Body of pancreas (tissue), 4 donors: Measurements from ENCODE around the gene NDUFA13. TPM values are rescaled to one million over a fixed set of nuclear protein-coding genes. Genes with fewer than 3 reads are reported as not detected.

Experiments used
- ATAC-seq: fragments of 150-250 bp; one replicate; pipeline ENCODE4 v1.9.1; 2016
- DNase-seq, 4 donors: peaks; one replicate each; pipeline ENCODE4 v3.0.0-alpha.2; 2019
- H3K27ac ChIP-seq, 4 donors: fragments of 200-600 bp; sonication (generic); 1 replicate in 3 of 4; 2 replicates in 1 of 4; pipeline versions ENCODE4 v1.5.1 to v1.6.1; 2016 to 2019; ENCODE audit warnings: mild to moderate bottlenecking in 1 of 4, mixed read lengths in 1 of 4, moderate library complexity in 1 of 4
- H3K27me3 ChIP-seq, 2 donors: fragments of 200-600 bp; sonication (generic); one replicate each; pipeline ENCODE4 v1.6.0; 2016; ENCODE audit warnings: mild to moderate bottlenecking in 1 of 2
- H3K36me3 ChIP-seq, 2 donors: fragments of 200-600 bp; sonication (generic); replicated peaks in 1 of 2; 2 replicates each; pipeline ENCODE4 v1.5.1; 2016; ENCODE audit warnings: low read depth in 2 of 2; ENCODE audit not compliant: insufficient read depth in 1 of 2
- H3K4me1 ChIP-seq: fragments of 200-600 bp; sonication (generic); one replicate; pipeline ENCODE4 v1.6.0; 2016
- H3K4me3 ChIP-seq, 2 donors: fragments of 200-600 bp; sonication (generic); 1 replicate in 1 of 2; 2 replicates in 1 of 2; pipeline ENCODE4 v1.5.1; 2016 to 2019
- H3K9me3 ChIP-seq, 3 donors: fragments of 200-600 bp; sonication (generic); 1 replicate in 2 of 3; 2 replicates in 1 of 3; pipeline ENCODE4 v1.5.1; 2016
- POLR2A ChIP-seq, 3 donors: fragments of 450-650 bp; IDR thresholded peaks; one replicate each; pipeline ENCODE4 v1.6.1; 2016; ENCODE audit warnings: antibody characterized with exemption in 3 of 3, mild to moderate bottlenecking in 2 of 3
- WGBS, 2 donors: methylation state at CpG; one replicate each; pipeline ENCODE4 v1.1.5; 2017; 5-methylcytosine and 5-hydroxymethylcytosine counted together
- intact Hi-C: fragments of 100-400 bp; cut with DNase I; formaldehyde crosslinking; loops from one replicate; pipeline ENCODE4 v1.15.1; 2023
- total RNA-seq, 2 donors: library from RNA; depleted of rRNA; stranded (reverse); fragments of >200 nt; gene quantifications; one replicate each; pipeline ENCODE4 v1.1.0, GENCODE V29; 2016
- TF ChIP-seq, protein P1 (sequence below), 7 experiments: fragments of 450-650 bp in 4 of 7; fragments of 200-600 bp in 3 of 7; sonication (generic) in 3 of 7; IDR thresholded peaks; one replicate each; pipeline ENCODE4 v1.5.1; 2016 to 2019; ENCODE audit warnings: antibody characterized with exemption in 7 of 7

NDUFA13 gene
- total RNA-seq, 2 donors from 2014 or later, result 32.0 to 38.4 TPM

DNA sequence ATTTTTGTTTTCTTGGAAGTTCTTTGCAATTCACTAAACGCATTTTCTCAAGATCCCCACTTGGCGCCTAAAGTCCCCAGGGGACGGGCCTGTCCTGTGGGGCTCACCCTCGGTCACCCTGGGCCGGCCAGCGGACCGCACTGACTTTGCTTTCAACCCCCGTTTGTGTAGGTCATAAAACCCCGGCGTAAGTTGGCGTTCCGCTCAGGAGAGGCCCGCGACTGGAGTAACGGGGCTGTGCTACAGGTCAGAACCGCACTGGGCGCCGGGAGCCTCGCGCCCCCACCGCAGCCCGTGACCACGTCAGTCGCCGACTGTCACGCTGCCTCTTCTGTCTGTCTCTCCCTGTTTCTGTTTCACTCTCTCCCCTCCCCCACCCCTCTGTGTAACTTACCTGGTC lies 14.2 kb upstream of the NDUFA13 start:
- WGBS, 2 donors, result 95% methylated on average over 26 of the region's 26 CpGs
- no peak for TF ChIP-seq POLR2A (IDR thresholded peaks at IDR 0.05)
- TF ChIP-seq, protein P1, sequence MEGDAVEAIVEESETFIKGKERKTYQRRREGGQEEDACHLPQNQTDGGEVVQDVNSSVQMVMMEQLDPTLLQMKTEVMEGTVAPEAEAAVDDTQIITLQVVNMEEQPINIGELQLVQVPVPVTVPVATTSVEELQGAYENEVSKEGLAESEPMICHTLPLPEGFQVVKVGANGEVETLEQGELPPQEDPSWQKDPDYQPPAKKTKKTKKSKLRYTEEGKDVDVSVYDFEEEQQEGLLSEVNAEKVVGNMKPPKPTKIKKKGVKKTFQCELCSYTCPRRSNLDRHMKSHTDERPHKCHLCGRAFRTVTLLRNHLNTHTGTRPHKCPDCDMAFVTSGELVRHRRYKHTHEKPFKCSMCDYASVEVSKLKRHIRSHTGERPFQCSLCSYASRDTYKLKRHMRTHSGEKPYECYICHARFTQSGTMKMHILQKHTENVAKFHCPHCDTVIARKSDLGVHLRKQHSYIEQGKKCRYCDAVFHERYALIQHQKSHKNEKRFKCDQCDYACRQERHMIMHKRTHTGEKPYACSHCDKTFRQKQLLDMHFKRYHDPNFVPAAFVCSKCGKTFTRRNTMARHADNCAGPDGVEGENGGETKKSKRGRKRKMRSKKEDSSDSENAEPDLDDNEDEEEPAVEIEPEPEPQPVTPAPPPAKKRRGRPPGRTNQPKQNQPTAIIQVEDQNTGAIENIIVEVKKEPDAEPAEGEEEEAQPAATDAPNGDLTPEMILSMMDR (IDR thresholded peaks at IDR 0.05), result no peak
- H3K27ac ChIP-seq, result no peak overlapping the region
- no peaks in the 10 kb centered on the region for H3K27me3 ChIP-seq
- no peak overlapping the region for H3K4me3 ChIP-seq
- H3K4me1 ChIP-seq, result no peaks in the 10 kb centered on the region
- H3K9me3 ChIP-seq, result no peaks in the 10 kb centered on the region
- H3K36me3 ChIP-seq, result peaks cover 13 to 20% of the 10 kb centered on the region in 2 donors
- intact Hi-C loops, result no loop called here
- DNase-seq (no peak), ATAC-seq (no peak)

DNA sequence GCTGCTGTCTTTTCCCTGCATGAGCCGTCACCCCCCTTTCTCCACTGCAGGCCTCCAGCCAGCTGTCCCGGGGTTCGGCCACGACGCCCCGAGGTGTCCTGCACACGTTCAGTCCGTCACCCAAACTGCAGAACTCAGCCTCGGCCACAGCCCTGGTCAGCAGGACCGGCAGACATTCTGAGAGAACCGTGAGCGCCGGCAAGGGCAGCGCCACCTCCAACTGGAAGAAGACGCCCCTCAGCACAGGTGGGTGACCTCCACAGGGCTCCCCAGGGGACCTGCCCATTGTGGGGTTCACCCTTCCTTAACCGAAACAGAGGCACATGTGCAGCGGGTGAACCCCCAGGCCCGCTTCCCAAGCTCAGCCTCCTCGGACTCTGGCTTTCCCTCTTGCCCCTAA lies 13.7 kb upstream of the NDUFA13 start:
- Histone ChIP-seq H3K27me3 (no peaks in the 10 kb centered on the region), H3K36me3 (peaks cover 13 to 20% of the 10 kb centered on the region in 2 donors), H3K9me3 (no peaks in the 10 kb centered on the region), H3K4me1 (no peaks in the 10 kb centered on the region), H3K4me3 (no peak overlapping the region), H3K27ac (no peak overlapping the region)
- TF ChIP-seq, protein P1 (IDR thresholded peaks at IDR 0.05), result no peak
- TF ChIP-seq POLR2A (IDR thresholded peaks at IDR 0.05), result no peak
- intact Hi-C loops, result no loop called here
- WGBS, 2 donors, result 93 to 100% methylated on average over 13 to 19 of the region's 19 CpGs
- ATAC-seq, result no peak
- no peak for DNase-seq

DNA sequence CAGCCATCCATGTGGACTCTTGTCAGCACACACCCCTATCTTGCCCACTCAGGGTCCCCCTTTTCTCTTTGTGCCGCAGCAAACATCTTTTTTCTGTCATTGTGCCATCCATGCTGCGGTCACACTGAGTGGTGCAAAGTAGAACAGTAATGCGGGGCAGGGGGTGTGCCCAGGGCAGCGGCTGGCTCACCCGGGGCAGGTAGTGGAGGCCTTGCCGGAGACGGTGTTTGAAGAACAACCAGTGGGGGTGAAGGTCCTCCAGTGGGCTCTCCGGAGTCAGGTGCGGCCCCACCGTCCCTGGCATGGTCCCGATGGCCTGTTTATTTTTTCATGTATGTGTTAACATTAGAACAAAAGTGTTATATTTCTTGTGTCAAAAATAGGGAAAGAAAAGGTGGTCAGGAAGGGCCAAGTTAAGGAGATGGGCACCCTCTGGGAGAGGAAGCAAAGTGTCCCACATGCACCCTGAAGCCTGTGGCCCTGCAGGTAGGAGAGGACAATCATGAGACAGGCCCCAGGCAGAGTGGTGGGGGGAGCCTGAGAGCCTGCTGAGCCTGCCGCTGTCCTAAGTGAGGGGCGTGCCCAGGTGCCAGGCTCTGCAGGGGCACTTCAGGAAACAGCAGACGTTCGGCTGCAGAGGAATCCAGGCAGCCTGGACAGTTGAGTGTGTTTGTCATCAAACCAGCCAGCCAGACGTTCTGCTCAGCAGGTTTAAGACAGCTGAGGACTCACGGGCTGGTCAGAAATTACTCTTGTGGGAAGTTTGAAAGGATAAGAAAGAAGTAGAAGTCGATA lies 13.0 kb upstream of the NDUFA13 start:
- Histone ChIP-seq H3K4me3 (no peak overlapping the region), H3K36me3 (peaks cover 13 to 20% of the 10 kb centered on the region in 2 donors), H3K27ac (no peak overlapping the region), H3K27me3 (no peaks in the 10 kb centered on the region), H3K9me3 (no peaks in the 10 kb centered on the region), H3K4me1 (no peaks in the 10 kb centered on the region)
- ATAC-seq (no peak), DNase-seq (no peak)
- intact Hi-C loops, result no loop called here
- TF ChIP-seq, protein P1 (IDR thresholded peaks at IDR 0.05), result no peak
- TF ChIP-seq POLR2A (IDR thresholded peaks at IDR 0.05), result no peak
- WGBS, 2 donors, result 86 to 87% methylated on average over 18 of the region's 18 CpGs

DNA sequence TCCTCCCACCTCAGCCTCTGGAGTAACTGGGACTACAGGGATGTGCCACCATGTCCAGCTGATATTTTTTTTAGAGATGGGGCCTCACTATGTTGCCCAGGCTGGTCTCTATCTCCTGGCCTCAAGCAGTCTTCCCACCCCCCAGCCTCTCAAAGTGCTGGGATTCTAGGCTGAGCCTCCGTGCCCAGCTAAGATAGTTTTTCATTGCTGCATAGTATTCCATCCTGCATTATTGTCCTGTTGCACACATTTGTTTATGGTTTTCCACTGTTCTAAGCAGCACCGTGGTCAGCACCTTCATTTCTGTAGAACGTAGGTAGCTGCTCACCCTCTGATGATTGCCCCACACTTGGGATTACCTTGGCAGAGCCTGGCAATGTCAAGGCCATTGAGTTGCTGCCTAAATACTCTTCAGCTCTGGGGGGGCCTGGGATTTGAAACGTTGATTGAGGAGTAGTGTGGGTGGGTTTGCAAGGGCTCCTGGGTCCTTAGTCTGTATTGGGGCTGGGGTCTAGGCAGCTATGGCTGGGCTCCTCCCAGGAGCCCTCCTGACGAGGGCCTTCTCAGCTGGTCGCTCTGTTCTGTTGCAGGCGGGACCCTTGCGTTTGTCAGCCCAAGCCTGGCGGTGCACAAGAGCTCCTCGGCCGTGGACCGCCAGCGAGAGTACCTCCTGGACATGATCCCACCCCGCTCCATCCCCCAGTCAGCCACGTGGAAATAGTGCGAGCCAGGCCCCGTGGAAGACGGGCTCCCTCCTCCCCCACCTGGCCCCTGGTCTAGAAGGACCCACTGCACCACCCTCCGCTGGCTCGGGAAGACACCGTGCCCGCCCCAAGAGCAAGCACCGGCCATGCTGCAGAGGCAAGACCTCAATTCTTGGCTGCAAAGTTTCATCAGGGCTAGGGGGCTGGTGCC lies 11.0 kb upstream of the NDUFA13 start:
- ATAC-seq, result no peak
- Histone ChIP-seq H3K4me1 (no peaks in the 10 kb centered on the region), H3K27me3 (no peaks in the 10 kb centered on the region), H3K27ac (no peak overlapping the region), H3K9me3 (no peaks in the 10 kb centered on the region), H3K36me3 (peaks cover 11 to 13% of the 10 kb centered on the region in 2 donors), H3K4me3 (no peak overlapping the region)
- DNase-seq, result no peak
- TF ChIP-seq POLR2A (IDR thresholded peaks at IDR 0.05), result no peak
- 92 to 97% methylated on average over 14 to 23 of the region's 23 CpGs for WGBS, 2 donors
- intact Hi-C loops, result no loop called here

DNA sequence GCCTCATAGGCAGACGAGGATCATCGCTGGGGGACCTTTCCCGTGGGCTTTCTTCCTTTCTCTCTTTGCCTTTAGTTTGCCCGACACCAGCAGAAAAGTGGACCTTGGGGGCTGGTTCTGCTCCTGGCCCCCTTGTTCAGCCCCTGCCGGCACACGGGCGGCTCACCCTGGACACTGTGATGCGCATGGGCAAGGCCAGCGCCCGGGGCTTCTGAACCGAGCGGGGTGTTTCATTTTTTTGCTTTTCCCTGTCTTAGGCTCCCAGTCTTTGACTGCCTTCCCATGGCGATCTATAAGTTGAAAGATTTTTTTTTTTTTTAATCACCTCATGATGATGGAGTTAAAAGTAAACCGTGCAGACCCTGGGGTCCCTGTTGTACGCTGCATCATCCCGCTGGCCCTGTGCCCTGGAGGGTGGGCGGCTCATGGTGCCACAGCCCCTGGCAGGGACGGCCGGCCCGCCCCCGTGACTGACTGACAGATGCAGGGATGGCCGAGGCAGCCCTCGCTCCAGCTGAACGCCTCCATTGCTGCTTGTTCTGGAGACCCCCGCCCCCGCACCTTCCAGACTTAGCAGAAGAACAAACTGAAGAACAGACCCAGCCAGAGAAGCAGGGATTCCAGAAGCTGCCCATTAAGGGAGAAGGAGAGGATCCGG lies 10.2 kb upstream of the NDUFA13 start:
- intact Hi-C loops, result no loop called here
- Histone ChIP-seq H3K9me3 (no peaks in the 10 kb centered on the region), H3K4me1 (no peaks in the 10 kb centered on the region), H3K27me3 (no peaks in the 10 kb centered on the region), H3K27ac (no peak overlapping the region), H3K4me3 (no peak overlapping the region), H3K36me3 (peaks cover 11 to 13% of the 10 kb centered on the region in 2 donors)
- 92 to 93% methylated on average over 19 to 27 of the region's 27 CpGs for WGBS, 2 donors
- ATAC-seq, result no peak
- DNase-seq, result no peak
- TF ChIP-seq, protein P1 (IDR thresholded peaks at IDR 0.05), result no peak
- TF ChIP-seq POLR2A (IDR thresholded peaks at IDR 0.05), result no peak
